Stimulated activated CD4-positive, alpha-beta T cell treated with anti-CD3 and anti-CD28 coated beads, Interleukin-12 subunit alpha, Interleukin-12 subunit beta, amount 100 ng/mL, for 48 hours (primary cell): Measurements from ENCODE around the gene APOF.
"Not testable (repeated sequence)": the region's sequence is repeated elsewhere in the genome, so short reads cannot be mapped to it uniquely, and the experiment has no call there.

Experiments
- DNase-seq, 3 donors: peaks; one replicate each; pipeline ENCODE4 v3.0.0-alpha.2; 2020; ENCODE audit warnings: low read depth in 2 of 3, low spot score in 1 of 3

Gene APOF, protein sequence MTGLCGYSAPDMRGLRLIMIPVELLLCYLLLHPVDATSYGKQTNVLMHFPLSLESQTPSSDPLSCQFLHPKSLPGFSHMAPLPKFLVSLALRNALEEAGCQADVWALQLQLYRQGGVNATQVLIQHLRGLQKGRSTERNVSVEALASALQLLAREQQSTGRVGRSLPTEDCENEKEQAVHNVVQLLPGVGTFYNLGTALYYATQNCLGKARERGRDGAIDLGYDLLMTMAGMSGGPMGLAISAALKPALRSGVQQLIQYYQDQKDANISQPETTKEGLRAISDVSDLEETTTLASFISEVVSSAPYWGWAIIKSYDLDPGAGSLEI

DNA sequence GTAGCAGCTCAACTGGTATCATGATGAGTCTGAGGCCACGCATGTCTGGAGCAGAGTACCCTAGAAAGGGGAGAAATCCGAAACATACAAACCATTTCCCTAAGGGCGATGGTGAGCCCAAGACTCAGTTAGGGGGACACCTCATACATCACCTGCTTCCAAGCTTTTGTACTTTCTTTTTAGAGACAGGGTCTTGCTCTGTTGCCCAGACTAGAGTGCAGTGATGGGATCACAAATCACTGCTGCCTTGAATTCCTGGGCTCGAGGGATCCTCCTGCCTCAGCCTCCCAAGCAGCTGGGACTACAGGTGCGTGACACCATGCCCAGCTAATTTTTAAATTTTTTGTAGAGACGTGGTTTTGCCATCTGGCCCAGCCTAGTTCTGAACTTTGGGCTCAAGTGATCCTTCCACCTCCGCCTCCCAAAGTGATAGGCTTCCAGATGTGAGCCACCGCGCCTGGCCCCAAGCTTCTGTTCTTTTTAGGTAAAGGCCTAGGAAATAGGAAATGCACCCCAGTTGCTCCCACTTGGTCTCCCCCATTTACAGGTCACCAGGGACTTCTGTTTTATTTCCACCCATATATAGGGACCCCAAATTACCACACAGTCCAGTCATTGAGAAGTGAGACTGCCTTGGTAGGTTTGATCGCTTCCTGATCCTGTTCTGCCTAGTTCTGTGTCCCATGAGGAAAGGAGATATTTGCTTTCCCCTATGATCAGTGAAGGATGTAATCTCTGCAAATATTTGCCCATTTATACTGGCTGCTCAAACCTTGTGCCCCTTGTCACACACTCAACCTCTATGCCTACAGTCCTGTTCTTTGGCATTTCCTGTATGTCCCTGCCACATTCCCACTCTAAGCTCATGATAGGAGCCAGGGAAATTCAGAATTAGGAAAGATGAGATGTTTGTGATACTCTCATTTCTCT lies at the start of gene APOF:
Gene APOF, minus strand, starts transcription at position 728 of the 930 bp plus-strand sequence. Its CDS starts 112 bp downstream, at position 616.
- DNase-seq, result no peak

DNA sequence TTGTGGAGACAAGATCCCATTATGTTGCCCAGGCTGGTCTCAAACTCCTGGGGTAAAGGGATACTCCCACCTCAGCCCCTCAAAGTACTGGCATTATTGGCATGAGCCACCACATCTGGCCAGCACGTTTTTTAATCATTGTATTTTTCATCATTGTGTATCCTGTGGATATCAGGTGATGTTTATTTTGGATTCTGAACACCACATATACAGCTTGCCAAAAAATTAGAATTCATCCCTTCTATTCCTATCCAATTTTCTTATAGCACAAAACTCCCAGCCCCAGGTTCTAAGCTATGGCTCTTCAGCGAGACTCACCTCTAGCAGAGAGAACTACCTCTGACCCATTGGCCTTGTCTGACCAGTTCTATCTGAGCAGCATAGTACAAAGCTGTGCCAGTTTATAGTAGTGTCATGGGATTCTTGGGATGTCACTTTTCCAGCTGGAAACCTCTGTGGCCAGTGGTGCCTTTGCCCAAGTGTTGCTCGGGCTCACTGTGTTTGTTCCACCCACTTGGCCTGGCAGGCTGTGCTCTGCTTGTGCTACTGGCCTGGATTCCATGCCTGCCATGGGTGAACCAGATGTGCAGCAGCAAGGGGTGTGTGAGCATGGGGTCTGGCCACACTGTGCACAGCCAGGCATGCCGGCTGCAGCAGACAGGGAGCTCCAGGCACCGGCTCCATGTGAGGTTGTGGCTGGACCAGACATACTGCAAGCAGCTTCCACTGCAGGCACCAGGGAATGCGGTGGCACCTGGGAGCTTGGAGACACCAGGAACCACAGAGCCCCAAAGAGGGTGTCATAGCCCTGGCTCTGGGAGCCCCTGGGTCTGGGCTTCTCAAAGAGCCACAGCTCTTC lies 49.4 kb upstream of the APOF start:
- DNase-seq, result no peak

DNA sequence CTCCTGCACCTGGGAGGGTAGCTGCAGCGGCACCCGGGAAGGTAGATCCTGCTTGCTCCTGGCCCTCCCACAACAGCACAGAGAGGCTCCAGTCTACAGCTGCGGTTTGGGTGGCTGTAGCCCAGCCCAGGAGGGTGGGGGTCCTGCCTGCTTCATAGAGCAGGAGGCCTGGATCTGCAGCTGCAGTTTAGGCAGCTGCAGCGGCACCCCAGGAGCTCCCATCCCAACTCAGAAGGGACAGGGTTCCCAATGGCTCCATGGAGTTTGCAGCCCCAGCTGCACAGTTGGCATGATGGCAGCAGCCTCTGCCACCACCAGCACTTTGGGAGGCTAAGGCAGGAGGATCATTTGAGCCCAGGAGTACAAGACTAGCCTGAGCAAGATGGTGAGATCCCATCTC lies 48.1 kb upstream of the APOF start:
- DNase-seq, result no peak

DNA sequence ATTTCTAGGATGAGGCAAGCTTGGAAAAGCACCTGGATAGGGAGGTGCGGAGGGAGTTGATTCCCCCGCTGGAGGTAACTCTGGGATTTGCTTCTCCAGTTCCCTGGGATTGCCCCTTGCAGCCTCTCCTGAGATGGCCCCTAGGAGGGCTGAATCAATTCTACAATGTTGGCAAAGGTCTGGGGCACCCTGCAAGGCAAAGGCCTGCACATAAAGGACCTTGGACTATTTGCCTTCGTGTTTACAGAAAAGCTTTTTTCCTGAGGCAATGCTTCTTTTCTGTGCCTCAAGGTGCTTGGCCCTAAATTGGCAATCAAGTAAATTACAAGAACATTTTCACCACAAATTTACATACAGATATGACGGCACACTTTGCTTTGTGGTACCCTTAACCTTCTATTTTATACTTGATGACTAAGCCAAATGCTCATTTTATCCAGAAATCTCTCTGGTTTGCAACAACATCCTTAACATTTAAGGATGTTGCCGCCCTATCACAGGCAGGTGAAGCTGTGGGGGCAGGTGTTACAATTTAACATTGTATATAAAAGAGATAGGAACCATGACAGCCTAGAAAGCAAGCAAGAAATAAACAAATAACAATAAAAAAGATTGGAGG lies 46.3 kb upstream of the APOF start:
- DNase-seq, result no peak

DNA sequence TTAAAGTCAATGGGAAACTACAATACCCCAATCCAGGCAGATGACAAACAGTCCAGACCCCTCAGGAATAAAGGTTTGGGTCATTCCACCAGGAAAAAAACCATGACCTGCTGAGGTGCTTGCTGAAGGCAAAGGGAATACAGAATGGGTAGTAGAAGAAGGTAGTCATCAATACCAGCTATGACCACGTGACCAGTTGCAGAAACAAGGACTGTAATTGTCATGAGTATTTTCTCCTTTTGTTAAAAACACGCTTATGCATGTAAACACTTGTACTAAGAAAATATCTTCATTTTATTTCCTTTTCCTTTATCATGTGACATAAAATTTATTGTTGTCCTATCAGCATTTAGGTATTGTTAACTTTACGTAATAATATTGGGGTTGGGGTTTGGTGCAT lies 41.6 kb upstream of the APOF start:
- not testable (repeated sequence) for DNase-seq

DNA sequence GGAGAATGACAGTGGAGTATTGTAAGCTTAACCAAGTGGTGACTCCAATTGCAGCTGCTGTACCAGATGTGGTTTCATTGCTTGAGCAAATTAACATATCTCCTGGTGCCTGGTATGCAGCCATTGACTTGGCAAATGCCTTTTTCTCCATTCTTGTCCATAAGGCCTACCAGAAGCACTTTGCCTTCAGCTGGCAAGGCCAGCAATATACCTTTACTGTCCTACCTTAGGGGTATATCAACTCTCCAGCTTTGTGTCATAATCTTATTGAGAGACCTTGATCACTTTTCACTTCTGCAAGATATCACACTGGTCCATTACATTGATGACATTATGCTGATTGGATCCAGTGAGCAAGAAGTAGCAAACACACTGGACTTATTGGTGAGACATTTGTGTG lies 39.0 kb upstream of the APOF start:
- not testable (repeated sequence) for DNase-seq

DNA sequence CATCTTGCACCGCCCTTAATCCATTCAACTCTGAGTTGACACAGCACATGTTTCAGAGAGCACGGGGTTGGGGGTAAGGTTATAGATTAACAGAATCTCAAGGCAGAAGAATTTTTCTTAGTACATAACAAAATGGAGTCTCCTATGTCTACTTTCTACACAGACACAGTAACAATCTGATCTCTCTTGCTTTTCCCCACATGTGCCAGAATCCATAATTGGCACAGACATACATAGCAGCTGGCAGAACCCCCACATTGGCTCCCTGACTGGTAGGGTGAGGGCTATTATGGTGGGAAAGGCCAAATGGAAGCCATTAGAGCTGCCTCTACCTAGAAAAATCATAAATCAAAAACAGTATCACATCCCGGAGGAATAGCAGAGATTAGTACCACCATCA lies 38.5 kb upstream of the APOF start:
- not testable (repeated sequence) for DNase-seq

DNA sequence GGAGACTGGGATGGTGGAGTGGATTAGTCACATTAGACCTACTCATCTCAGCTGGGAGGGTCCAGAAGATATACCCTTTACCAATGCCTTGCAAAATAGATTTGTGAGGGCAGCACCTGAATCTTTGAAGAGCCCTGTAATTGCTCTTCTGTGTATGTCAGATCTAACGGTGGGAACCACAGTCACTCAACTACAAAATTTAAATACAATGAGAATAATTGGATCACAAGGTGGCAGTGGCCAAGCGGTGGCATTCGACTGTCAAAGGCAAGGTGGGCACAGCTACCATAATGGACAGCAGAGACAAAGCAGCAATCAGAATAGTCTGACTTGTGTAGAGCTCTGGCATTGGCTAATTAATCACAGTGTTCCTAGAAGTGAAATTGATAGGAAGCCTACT lies 36.8 kb upstream of the APOF start:
- not testable (repeated sequence) for DNase-seq

DNA sequence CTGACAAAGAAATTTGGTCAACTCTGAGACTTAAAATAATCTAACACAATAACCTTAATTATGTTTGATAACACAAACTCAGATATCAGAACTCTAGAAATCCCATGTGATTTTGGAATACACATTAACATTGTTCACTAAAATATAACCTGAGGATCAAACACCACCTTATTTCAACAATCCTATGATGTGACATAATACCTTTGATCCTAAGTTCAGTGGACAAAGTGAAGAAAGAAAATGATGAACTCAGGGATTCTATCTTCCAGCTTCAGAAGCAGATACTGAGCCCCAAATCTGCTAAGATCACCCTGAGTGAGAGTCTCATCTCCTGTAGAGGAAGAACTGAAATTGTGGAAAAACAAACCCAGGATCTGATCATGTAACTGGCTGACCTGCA lies 35.7 kb upstream of the APOF start:
- no peak for DNase-seq

DNA sequence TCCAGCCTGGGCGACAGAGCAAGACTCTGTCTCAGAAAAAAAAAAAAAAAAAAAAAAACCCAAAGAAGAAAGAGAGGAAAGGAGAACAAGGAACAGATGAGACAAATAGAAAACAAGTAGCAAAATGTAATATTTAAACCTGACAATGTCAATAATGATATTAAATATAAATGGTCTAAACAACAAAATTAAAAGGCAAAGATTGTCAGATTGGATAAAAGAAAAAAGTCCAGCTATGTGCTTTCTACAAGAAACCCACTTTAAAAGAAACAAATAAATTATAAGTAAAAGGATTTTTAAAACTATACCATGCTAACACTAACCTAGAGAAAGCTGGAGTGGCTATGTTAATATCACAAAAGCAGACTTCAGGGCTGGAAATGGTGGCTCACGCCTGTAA lies 29.7 kb upstream of the APOF start:
- no peak for DNase-seq

DNA sequence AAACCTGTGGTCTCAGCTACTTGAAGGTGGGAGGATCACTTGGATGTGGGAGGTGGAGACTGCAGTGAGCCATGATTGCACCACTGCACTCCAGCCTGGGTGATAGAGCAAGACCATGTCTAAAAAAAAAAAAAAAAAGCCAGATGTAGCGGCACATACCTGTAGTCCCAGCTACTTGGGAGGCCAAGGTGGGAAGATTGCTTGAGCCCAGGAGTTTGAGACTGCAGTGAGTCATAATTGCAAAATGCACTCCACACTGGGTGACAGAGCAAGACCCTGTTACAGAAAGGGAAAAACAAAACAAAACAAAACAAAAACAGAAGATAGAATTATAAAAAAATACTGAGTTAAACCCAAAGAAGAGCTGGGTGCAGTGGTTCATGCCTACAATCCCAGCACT lies 29.1 kb upstream of the APOF start:
- no peak for DNase-seq

DNA sequence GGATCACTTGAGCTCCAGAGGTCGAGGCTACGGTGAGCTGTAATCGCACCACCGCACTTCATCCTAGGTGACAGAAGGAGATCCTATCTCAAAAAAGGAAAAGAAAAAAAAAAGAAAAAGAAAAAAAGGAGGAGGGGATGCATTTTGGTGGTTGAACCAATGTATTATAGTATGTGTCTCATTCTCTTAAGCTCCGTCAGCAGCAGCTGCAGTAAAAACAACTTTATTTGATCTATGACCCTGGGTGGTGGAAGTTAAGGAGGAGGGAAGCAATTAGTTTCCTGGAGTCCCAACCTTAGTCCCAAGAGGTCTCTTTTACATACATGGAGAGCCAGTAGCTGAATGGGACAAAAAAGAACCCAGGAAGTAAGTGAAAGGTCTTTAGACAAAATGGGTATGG lies 26.8 kb upstream of the APOF start:
- no peak for DNase-seq

DNA sequence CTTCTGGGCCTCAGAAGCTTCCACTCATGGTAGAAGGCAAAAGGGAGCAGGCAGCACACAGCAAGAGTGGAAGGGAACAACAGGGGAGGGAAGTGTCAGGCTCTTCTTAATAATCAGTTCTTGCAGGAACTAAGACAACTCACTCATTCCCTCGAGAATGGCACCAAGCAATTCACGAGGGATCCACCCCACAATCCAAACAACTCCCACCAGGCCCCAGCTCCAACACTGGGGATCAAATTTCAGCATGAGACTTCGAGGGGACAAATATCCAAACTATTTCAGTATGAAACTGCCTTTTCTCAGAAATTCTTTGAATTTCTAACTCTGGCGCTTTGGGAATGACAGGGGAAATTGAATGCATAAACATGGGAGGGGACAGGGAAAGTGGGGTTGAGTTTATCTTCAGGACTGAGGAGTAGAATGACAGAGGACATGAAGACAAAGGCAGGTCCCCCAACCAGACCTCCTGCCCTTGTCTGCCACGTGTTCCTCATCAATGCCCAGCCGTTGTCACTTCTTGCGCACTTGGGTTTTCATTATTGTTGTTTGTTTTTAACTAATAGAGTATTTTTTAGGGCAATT lies 24.6 kb upstream of the APOF start:
- DNase-seq, result no peak

DNA sequence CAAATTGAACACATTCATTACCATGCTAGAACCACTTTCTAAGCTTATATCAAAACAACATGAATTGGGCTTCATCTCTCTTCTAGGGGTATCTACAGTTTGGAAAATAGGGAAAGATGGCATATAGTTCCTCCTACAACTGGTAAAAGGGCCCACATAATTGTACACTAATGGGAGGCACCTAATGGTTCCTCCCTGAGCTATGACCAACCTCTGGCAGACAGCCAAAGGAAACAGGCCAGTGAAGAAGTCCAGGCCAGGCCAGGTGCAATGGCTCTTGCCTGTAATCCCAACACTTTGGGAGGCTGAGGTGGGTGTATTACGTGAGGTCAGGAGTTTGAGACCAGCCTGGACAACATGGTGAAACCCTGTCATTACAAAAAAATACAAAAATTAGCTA lies 23.2 kb upstream of the APOF start:
- no peak for DNase-seq

DNA sequence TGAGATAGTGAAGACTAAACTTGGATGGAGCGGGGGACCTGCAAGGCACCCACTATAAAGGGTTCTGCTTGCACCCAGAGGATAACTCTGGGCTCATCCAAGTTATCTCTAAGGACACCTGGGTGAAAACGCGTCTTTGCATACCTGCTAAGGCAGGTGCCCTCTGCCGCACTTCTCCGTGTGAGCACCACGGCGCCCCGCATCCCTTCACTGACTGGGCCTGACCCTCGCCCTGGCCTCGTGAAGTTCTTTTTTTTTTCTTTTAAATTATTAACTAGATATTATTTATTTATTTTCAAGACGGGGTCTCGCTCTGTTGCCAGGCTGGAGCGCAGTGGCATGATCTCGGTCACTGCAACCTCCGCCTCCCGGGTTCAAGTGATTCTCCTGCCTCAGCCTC lies 20.0 kb upstream of the APOF start:
- DNase-seq, result no peak

DNA sequence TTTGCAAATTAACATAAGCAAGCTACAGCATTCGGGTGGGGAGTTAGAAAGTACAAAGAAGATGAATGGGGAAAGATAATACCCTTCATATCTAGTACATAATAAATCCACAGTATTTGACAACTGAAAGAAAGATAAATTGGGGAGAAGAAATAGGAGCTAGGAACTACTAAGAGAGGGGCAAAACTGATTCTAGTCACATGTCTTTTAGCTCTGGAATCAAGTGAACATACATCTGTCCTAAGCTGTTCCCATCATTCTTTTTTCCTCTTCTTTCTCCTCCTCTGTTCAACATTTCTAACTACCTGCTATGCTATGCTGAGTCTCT lies 15.3 kb upstream of the APOF start:
- DNase-seq, result no peak

DNA sequence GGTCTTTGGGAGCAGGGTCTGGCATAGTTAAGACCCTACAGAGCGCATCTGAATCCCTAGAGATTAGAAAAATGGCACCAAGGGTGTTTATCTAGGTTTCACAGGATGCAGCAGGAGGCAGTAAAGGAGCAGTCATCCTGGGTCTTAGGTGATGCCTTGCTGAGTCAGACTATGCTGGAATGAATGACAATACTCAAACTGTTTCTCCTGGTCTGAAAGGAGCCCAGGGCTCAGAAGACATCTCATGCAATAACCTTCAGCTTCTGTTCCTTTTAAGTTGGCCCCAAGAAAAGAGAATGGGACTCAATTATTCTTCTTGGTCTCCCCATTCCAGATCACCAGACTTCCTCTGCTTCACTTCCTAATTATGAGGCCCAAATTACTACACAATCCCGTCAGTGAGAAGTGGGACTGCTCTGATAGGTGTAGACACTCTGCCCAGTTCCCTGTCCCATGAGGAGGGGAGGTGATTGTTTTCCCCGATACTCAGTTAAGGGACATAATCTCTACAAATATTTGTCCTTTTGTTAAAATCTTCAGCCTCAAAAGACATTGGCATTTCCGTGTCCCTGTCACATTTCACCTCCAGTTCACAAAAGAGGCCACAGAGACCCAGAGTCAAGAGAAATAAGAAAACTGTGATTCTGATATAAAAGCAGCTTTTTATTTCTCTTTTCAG lies 14.8 kb upstream of the APOF start:
- DNase-seq, result no peak

DNA sequence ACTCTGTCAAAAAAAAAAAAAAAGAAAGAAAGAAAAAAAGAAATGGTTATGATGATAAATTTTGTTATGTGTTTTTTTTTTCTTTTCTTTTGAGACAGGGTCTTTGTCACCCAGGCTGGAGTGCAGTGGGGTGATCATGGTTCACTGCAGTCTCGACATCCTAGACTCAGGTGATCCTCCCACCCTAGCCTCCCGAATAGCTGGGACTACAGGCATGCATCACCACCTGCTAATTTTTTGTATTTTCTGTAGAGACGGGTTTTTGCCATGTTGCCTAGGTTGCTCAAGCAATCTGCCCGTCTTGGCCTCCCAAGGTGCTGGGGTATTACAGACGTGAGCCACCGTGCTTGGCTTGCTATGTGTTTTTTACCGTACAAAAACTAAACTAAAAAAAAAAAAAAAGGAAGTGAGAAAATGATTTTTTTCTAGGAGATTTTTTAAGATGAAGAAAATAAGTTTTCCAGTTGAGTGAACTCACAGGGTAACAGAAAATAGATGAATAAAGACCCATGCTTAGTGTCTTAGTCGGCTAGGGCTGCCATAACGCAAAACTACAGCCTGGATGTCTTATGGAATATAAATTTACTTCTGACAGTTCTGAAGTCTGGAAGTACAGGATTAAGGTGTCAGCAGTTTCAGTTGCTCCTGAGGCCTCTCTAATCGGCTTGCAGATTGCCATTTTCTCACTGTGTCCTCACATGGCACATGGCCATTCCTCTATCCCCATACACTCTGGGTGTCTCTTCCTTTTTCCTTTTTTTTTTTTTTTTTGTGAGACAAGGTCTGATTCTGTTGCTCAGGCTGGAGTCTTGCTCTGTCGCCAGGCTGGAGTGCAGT lies 13.2 kb upstream of the APOF start:
- DNase-seq, result no peak
